NCI-H1048 (cell line): ENCODE measurements around the gene ZMIZ1.

Experiments used
- DNase-seq: peaks from one replicate; lab custom pipeline; 2025; lab: John Stamatoyannopoulos, UW

ZMIZ1 gene

DNA sequence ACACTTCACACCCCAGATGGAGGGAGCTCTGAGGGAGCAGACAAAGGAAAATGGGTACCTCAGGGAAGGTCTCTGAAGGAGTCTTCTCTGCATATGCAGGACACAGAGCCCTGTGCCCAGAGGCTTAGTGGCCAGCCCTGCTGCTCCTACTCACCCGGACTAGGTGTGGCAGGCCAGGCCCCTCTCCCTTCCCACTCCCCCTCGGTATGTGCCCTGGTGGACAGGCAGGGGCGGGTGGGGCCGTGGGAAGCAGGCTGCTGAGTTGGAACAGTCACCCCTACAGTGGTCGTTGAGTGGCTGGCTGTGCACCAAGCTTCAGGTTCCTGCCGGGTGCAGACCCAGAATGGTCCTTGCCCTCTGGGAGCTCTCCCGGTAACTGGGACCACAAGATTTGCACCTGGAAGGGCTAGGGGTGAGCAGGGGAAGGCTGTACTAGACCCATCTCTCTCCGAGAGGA is 68.6 kb downstream of the ZMIZ1 start:
- DNase-seq = no peak

DNA sequence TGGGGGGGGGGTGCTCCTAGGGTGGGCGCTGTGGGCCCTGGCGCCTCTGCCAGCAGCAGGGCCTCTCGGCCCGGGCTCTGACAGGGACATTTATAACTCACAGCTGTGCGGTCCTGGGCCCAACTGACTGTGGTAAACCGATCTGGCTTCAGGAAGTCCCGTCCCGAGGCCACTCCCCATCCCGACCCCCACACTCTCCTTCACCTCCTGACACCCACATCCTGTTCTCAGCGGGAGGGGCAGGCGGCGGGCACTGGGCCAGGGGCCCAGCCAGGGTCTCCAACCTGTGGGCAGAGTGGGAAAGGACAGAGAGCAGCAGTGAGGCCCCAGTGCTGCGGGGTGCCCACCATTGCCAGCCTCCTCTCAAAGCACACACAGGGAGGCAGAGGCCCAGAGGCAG is 69.1 kb downstream of the ZMIZ1 start:
- DNase-seq = no peak

DNA sequence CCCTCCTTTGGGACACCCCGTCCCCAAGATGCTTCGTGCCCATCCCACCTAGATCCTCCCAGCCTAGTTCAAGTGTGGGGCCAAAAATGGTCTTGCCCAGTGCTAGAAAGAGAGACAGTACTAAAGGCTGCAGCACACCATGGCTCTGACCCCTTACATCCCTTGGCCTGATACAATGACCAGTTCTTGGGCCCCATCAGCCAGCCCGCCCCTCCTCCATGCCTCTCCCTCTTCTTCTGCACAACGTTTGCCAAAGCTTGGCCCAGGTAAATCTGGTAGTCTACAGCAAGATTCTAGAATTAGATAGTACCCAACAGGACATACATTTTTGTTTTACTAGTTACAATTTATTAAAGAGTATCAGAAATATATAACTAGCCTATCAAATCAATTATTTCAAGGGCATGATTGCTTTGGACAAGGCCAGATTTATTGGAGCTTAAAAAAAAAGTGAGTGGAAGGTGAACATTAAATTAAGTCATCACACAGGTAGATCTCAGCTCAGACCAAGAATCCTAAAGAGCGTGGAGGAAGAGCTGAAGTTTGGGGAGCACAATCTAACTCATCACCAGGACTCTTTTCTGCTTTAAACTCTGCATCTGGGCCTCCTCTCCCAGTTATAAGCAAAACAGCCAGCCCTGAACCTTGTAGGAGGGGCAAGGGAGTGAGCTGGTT is 69.8 kb downstream of the ZMIZ1 start:
- DNase-seq = no peak

DNA sequence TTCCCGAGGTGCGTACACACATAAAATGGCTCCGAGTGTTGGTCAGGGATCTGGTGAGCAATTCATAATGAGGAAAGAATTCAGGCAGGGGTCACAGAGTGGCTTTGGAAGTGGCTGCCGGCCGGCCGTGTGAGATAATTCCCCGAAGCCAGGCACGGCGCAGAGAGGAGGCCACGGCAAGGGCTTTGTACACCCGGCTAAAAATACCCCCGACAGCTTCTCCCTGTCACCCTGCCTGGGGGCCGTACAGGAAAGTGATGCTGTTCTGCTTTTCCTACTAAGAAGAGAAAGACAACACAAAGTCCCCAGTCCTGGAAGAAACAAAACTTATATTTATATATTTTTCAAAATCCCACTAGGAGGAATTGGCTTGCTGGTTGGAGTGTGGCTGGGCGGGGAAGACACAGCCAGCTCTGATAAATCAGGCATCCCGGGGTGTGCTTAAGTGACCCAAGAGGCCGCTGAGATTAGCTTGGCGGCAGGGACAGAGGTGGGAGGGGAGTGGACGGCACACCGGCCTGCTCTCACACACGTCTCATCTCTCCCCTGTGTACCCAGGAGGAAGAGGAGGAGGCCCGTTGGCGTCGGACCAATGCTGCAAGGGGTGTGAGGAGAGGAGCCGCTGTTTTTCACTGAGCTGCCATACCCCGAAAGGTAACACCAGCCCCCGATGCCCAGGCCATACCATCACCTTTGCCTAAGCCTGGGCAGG is 70.5 kb downstream of the ZMIZ1 start:
- DNase-seq = no peak

DNA sequence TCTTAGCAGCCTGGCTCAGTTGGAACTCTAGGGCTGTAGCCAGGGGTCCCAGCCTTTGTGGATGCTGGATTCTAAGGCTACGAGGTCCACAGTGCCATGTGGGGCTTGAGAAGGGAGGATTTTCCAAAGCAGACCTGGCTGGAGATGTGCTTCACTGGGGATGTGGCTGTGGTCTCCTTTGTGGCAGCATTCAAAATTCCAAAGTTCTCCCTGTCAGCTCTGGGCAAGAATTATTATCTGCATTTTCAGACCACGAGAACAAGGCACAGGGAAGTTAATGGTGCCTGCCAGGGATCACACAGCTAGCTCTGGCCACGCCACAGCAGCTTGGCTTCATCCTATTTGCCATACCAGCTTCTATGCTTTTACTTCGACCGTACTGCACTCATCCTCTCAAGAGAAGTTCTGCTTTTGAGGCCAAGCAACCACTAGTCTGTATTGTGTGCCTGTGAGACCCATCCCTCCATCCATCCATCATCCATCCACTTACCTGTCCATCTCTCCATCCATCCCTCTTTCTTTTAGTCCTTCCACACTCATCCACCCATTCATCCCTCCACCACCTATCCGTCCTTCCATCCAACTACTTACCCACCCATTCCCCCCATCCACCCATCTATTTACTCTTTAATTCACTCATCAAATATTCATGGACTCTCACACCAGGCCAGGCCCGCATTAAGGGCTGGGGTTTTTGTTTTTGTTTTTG is 71.5 kb downstream of the ZMIZ1 start:
- DNase-seq = no peak

DNA sequence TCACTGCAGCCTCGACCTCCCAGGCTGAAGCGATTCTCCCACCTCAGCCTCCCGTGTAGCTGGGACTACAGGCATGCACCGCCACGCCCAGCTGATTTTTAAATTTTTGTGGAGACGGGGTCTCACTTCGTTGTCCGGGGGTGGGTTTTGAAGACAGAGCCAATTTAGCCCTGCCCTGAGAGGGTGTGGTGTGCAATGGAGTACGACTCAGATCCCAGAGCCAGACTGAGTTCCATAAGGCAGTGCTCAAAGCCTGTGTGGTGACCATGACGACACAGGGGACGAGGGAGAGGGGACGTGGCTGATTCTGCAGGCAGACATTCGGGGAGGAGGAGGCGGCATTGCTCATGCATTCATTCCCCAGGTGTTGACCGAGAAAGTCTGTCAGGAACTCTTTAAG is 72.1 kb downstream of the ZMIZ1 start:
- DNase-seq = no peak

DNA sequence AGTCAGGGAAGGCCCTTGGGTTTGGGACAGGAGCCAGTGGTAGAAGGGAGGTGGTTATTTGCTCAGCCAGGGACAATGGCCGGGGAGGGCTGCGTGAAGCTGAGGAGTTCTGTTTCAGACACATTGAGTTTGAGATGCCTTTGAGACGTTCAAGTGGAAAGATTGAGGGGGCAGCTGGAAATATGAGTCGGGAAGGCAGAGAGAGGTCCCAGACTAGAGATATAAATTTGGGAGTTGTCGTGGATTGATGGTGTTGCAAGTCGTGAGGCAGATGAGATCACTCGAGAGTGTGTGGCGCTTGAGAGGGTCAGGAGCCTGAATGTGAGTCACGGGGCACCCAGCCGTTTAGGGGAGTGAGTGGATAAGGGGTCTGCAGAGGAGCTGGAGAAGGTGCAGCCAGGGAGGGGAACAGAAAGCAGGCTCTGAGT is 73.3 kb downstream of the ZMIZ1 start:
- DNase-seq = no peak

DNA sequence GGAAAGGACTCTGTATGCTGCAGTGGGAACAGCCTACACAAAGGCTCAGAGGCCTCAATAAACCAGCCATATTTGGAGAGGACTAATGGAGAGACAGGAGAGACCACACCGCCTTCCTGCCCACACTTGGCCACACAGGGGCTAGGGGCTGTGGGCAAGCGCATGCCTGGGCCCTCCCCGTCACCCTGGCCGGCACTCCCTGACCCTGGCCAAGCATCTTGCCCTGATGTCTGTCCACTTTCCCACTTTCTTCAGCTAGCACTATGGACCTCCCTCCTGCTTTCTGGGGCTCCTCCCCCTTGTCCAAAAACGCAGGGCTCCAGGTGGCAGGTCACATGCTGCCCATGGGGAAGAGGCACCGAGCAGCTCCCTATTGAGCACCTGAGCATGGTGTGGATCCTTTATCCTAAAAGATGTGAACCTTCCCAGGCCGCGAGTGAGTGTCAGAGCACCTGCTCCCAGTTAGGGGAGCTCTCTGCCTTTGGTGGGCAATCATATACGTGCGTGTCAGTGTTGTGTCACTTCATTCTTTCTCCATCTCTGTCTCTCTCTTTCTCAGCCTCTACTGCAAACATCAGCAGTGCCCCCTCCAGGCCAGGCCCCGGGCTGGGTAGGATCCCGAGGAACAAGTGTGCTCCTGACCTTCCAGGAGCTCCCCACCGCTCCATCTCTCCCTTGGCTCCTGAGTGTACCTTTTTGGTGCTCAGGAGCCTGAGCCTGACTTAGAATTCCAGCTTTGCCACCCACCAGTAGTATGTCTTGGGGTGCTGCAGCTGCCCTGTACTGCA is 74.0 kb downstream of the ZMIZ1 start:
- no peak for DNase-seq

DNA sequence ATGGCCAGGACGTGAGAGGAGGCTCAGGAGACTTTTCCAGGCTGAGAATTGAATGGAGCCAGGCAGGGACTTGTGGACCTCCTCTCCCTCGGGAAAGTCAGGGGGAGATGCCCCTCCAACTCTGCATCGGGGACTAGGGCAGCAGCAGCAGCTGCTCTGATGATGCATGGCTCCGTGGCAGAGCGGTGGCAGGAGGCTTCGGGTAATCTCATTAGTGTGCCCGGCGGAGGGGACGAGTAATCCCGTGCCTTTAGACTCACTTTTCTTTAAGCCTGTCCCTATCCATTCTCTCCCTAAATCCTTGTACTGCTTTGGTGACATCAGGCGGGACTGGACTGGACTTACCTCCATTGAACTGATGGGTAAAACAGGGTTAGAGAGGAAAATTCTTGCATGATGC is 75.1 kb downstream of the ZMIZ1 start:
- DNase-seq = no peak

DNA sequence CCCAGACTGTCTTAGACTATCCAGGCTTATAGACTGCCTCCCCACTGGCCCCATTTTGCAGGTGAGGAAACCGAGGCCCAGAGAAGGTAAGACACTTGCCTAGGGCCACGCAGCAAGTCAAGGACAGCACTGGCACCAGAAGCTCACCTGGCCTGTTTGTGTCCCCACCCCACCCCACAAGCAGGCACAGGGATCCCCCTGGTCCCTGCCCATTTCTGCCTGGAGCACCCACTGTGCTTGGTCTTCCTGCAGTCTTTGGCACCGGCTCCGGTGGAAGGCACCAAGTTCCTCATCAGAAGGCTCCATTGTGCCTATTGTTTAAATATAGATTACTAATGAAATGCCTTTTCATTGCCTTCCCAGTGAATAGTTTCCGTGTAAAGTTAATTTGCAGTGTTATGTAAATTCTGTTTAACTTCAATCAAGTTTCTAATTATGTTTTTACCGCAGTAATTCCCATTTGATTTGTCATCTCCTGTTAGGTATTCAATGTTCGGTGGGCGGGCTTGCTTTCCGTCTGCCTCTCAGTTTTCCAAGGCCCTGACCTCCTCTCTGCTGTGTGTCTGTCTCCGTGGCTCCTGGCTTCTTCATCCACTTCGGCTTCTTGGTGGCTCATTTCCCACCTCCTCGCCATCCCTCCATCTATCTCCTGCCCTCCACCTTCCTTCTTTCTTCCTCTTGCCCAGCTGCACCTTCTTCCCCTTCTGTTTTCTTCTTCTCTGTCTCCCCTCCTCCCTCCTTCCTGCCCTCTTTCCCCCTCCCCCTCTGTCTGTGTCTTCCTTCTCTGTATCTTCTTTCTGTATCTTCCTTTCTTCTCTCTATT is 75.8 kb downstream of the ZMIZ1 start:
- DNase-seq = no peak

DNA sequence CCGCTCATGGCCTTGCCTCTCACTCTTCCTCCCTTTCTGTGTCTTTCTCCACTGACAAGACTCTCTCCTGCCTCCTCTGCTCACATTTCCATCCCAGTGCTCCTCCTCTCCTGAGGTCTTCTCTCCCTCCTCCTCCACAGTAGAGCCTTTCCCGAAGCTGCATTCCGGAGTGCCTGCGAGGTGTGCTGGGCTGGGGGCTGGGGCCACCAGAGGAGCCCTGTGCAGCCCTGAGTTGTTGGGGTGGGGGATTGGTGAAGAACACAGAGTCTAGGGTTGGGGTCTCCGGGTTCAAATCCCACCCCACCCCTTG is 76.4 kb downstream of the ZMIZ1 start:
- no peak for DNase-seq

DNA sequence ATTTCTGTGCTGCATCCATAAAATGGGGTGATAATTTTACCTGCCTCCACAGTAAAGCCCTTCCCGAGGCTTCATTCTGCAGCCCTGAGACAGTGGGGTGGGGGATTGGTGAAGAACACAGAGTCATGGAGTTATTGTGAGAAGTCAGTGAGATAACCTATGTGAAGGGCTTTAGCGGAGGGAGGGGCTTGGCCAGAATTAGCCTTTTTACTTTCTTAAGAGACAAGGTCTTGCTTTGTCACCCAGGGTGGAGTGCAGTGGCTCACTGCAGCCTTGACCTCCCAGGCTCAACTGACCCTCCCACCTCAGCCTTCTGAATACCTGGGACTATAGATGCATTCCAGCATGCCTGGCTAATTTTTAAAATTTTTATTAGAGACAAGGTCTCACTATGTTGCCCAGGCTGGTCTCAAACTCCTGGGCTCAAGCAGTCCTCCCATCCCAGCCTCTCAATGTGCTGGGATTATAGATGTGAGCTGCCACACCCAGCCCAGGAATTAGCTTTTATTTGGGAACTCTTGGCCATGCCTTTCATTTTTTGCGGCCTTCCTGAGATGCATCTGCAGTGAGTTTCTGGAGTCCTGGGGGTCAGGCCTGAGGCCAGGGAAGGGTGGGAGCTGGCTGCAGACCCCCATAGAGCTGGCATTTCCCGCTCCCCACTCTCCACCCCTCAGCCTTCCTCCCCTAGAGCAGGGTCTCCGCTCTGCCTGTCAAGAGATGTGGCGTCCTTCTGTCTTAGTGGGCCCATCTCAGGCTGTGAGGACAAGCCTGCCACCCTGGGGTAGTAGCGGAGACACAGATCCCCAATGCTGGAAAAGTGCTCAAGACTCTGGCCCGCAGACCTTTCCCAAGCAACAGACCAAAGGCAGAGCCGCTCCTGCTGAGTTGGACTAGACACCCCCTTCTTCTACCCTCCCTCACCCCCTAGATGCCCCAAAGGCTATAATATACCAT is 77.0 kb downstream of the ZMIZ1 start:
- no peak for DNase-seq

DNA sequence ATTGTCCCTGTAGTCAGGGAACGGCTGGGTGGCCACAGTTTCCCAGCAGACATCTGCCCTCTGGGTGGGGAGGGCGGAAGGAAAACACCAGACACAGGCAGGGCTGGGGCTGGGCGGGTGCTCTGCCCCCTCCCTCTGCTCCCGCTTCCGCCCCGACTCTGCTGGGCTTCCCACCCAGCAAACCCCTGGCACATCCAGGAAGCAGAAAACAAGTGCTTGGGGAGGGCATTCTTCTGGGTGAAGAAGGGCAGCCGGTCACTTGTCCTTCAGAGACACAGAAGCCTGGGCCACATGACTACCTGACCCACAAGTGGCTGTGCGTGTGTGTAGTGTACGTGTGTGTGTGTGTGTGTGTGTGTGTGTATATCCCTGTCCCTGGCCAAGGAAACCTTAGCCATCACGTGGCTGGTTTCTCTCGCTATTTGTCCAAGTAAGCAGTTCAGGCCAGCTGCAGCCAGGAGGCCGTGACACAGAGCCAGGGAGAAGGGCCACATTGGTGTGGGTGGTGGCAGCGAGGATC is 77.9 kb downstream of the ZMIZ1 start:
- no peak for DNase-seq

DNA sequence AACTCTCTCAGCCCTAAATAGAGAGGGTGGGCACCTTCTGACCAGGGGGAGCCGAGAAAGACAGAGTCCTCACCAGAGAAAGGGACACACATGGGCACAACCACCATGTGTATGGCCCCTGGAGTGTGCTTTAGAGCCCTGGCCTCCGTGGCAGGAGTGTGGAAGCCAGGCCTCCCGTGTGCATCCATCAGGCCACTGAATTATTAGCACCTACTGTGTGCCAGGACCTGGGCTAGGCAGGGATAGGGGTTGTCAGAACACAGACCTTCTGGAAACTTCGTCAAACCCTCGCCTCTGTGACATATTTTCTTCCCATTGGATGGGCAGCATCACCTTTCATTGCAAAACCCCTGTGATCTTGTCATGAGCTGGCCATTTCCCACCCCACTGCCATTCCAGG is 78.5 kb downstream of the ZMIZ1 start:
- DNase-seq = no peak

DNA sequence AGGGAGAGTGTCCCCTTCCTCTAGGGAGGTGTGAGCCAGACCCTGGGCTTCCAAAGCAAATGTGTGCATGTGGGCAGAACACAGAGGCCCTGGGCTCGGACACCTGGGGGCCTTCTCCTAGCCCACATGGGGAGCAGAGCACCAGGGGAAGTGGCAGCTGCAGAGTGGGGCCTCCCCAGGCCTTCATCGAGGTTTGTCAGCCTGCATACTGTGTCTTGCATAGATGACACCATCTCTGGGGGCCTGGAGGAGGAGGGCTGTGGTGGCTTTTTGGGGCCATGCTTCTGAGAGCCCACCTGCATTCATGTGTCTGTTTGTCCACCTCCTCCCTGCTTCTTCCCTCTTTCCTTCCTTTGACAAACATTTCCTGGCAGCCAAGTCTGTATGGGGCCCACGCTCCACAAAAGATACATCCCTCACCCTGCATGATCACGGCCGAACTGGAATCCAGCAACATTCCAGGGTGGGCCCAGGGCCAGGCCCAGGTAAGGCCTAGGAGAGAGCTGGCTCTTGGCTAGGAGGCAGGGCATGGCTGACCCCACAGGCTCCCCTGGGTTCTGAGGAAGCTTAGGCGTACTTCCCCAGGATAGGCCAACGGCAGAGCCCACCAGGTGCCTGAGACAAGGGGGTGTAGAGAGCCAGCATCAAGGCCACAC is 79.2 kb downstream of the ZMIZ1 start:
- no peak for DNase-seq

DNA sequence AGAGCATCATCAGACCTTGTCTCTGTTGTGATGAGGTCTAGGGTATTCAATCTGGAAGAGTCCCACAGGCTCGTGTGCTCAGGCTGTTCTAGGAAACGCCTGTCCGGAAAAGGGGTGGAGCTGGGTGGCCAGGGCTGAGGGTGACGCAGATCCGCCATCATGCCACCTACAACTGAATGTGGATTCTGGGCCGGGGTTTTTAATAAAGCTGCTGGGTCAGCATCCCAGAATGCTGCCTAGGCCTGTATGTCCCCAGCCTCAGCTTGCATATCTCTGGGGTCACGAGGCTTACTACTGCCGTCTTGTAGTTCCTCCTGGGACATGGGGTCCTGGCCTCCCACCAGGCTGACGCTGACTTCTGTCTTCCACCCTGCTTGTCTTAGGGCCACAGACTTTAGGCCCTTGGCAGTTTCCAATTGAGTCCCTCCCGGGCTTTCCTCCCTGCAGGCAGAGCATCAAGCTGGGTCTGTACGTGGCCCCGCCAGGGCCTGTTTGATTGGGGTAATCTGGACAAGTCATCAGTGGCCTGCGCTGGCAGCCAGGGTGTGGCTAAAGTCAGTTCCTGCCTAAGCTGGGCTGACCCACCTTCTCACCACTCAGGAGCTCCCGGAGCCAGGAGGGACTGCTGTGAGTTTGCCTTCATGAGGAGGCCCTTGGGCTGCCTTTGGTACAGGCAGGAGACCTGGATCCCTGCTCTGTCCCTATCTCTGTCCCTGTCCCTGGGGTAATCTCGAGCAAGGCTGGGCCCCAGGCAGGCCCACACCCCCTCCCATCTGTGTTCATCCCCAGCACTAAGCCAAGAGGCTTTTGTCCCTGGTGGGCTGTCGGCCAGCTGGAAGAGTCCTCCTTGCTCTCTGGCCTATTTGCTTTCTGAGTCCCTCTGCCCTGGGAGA is 79.9 kb downstream of the ZMIZ1 start:
- DNase-seq = no peak

DNA sequence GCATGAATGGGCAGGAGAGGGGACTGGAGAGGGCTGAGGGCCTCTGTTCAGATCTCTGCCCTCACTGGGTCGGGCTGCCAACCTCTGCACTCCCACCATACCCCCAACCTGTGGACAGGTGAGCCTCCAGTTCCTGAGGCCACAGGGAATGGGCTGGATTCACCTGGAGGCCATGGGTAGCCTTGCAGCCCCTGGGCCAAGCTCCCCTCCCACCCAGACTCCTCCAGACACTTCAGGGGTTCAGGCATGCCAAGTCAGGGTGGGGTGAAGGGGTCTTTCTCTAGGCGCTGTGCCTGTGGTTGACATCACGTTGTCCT is 80.5 kb downstream of the ZMIZ1 start:
- no peak for DNase-seq

DNA sequence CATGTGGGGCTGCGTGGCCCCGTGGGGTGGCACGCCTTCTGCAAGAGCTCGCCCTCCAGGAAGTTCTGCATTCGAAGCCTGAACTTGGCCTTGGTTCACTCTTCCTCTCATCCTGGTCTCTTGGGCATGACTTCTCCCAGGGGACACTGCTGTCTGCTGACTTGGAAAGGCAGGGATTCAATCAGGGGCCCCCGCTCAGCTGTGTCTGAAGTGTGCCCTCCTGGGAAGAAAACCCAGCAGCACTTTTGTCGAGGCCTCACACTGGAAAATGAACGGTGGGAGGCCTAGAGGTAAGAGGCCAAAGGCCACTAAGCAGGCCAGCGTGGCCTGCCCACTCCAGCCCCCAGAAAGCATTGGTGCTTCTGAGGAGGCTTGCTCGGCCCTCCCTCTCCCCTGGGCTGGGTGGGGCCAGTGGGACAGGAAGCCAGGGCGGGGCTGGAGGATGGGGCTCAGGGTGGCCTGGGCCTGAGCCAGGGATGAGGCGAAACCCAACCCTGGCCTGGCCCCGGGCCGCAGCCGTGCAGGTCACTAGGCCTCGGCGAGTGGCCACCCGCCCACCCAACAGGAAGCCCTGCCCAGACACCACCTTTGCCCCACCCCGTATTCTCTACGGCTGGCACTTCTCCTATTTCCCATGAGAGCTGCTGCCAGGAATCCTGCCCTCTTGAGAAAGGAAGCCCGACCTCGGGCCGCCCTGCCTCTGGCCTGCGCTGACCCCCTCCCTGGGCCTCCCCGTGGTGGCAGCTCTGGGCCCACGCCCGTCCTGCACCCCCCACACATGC is 81.1 kb downstream of the ZMIZ1 start:
- DNase-seq = no peak
